ENCODE results near the gene NBEA.

The NBEA gene

DNA sequence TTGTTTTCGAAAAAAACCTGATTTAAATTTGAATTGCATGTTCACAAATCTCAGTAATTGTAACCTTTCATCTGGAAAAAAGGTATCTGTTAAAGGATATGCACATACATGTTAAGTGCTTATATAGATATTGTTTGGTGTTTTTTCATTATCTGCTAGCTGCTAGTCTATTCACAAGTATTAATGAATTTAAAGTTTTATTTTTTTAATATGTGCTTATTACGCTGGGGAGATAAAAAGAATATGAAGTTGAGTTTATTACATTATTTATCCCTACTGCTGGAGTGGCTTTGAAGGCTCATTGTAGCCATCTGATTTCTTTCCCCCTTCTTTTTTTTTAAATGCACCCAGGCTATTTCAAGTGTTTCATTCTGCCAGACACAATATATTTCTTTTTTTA, 538.3 kb downstream of the NBEA start:
- Histone ChIP-seq H3K27ac (ENCODE audit: insufficient read depth in 1 of 2, low read depth in 1 of 2, low read length in 2 of 2, poor library complexity in 1 of 2, severe bottlenecking in 2 of 2) (no peak overlapping the region), H3K9me3 (ENCODE audit: control extremely low read depth in 1 of 5, control insufficient read depth in 4 of 5, insufficient read depth in 2 of 5, low read depth in 1 of 5, low read length in 4 of 5) (no peaks in the 10 kb centered on the region), H3K4me3 (ENCODE audit: control insufficient read depth in 1 of 7, extremely low read depth in 1 of 7, insufficient read depth in 4 of 7, low read depth in 2 of 7, low read length in 6 of 7) (no peak overlapping the region), H3K4me1 (ENCODE audit: control extremely low read depth in 1 of 4, control insufficient read depth in 4 of 4, insufficient read depth in 4 of 4, low read length in 3 of 4) (peaks cover 3 to 20% (median 17%) of the 10 kb centered on the region in 4 experiments), H3K27me3 (replicated peaks in 2 of 5; ENCODE audit: control insufficient read depth in 4 of 5, insufficient read depth in 5 of 5, low read length in 4 of 5) (peaks cover 19 to 67% (median 38%) of the 10 kb centered on the region in 5 experiments), H3K36me3 (ENCODE audit: control insufficient read depth in 4 of 4, insufficient read depth in 4 of 4, low read length in 3 of 4) (no peaks in the 10 kb centered on the region)
- WGBS (ENCODE audit: insufficient coverage): no CpG with 5 or more reads among the region's 2 CpGs
- no peak for DNase-seq
- ChIA-PET CTCF (interaction anchor here (2.0 kb wide), 1 partner anchor 10 kb away, joined by 4 read pairs; no protein-coding TSS in a partner anchor), POLR2A (no interaction called here)

- no CpG with 5 or more reads among the region's 2 CpGs for WGBS (ENCODE audit: insufficient coverage)
- H3K4me3 ChIP-seq (ENCODE audit: control insufficient read depth in 1 of 7, extremely low read depth in 1 of 7, insufficient read depth in 4 of 7, low read depth in 2 of 7, low read length in 6 of 7): no peak overlapping the region
- CTCF ChIA-PET: no interaction called here
- no peaks in the 10 kb centered on the region for H3K36me3 ChIP-seq (ENCODE audit: control insufficient read depth in 4 of 4, insufficient read depth in 4 of 4, low read length in 3 of 4)
- peaks cover 11 to 52% (median 33%) of the 10 kb centered on the region in 5 experiments for H3K27me3 ChIP-seq (replicated peaks in 2 of 5; ENCODE audit: control insufficient read depth in 4 of 5, insufficient read depth in 5 of 5, low read length in 4 of 5)
- H3K4me1 ChIP-seq (ENCODE audit: control extremely low read depth in 1 of 4, control insufficient read depth in 4 of 4, insufficient read depth in 4 of 4, low read length in 3 of 4): peaks cover 0 to 7% (median 5%) of the 10 kb centered on the region in 4 experiments
- H3K27ac ChIP-seq (ENCODE audit: insufficient read depth in 1 of 2, low read depth in 1 of 2, low read length in 2 of 2, poor library complexity in 1 of 2, severe bottlenecking in 2 of 2): no peak overlapping the region
- no peaks in the 10 kb centered on the region for H3K9me3 ChIP-seq (ENCODE audit: control extremely low read depth in 1 of 5, control insufficient read depth in 4 of 5, insufficient read depth in 2 of 5, low read depth in 1 of 5, low read length in 4 of 5)
- POLR2A ChIA-PET: interaction anchor here (0.7 kb wide), 1 partner anchor 1706 kb away, joined by 3 read pairs; no protein-coding TSS in a partner anchor
- DNase-seq: no peak
Measured at GRCh38 chr13:35481777-35482176, 539.7 kb downstream of the NBEA start.

DNA sequence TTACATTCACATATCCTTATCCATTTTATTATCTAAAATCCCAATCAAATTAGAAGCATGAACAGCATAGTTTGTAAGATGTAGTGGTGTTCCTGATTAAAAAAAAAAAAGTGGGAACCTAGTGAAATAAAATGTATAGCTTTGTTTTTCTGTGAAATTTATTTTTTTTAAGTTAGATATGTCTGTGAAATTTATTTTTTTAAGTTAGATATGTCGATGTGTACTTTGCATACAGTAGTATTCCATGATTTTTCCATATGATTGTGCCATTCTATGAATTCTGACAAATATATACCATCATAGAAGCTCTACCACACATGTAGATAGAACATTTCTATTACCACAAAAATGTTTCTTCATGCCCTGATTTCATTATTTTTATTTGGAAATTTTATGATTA, 540.5 kb downstream of the NBEA start:
- WGBS (ENCODE audit: insufficient coverage): no CpG with 5 or more reads among the region's 1 CpG
- no peaks in the 10 kb centered on the region for H3K36me3 ChIP-seq (ENCODE audit: control insufficient read depth in 4 of 4, insufficient read depth in 4 of 4, low read length in 3 of 4)
- POLR2A ChIA-PET: interaction anchor here (0.7 kb wide), 1 partner anchor 1707 kb away, joined by 3 read pairs; no protein-coding TSS in a partner anchor
- H3K4me1 ChIP-seq (ENCODE audit: control extremely low read depth in 1 of 4, control insufficient read depth in 4 of 4, insufficient read depth in 4 of 4, low read length in 3 of 4): peaks cover 0 to 7% (median 5%) of the 10 kb centered on the region in 4 experiments
- H3K27me3 ChIP-seq (replicated peaks in 2 of 5; ENCODE audit: control insufficient read depth in 4 of 5, insufficient read depth in 5 of 5, low read length in 4 of 5): peaks cover 8 to 45% (median 25%) of the 10 kb centered on the region in 5 experiments
- no peak for DNase-seq
- no peak overlapping the region for H3K4me3 ChIP-seq (ENCODE audit: control insufficient read depth in 1 of 7, extremely low read depth in 1 of 7, insufficient read depth in 4 of 7, low read depth in 2 of 7, low read length in 6 of 7)
- no peak overlapping the region for H3K27ac ChIP-seq (ENCODE audit: insufficient read depth in 1 of 2, low read depth in 1 of 2, low read length in 2 of 2, poor library complexity in 1 of 2, severe bottlenecking in 2 of 2)
- H3K9me3 ChIP-seq (ENCODE audit: control extremely low read depth in 1 of 5, control insufficient read depth in 4 of 5, insufficient read depth in 2 of 5, low read depth in 1 of 5, low read length in 4 of 5): no peaks in the 10 kb centered on the region
- CTCF ChIA-PET: no interaction called here

- Histone ChIP-seq H3K27me3 (replicated peaks in 2 of 5; ENCODE audit: control insufficient read depth in 4 of 5, insufficient read depth in 5 of 5, low read length in 4 of 5) (peaks cover 5 to 33% (median 13%) of the 10 kb centered on the region in 5 experiments), H3K4me1 (ENCODE audit: control extremely low read depth in 1 of 4, control insufficient read depth in 4 of 4, insufficient read depth in 4 of 4, low read length in 3 of 4) (peaks cover 0 to under 1% (median under 1%) of the 10 kb centered on the region in 4 experiments), H3K9me3 (ENCODE audit: control extremely low read depth in 1 of 5, control insufficient read depth in 4 of 5, insufficient read depth in 2 of 5, low read depth in 1 of 5, low read length in 4 of 5) (no peaks in the 10 kb centered on the region), H3K4me3 (ENCODE audit: control insufficient read depth in 1 of 7, extremely low read depth in 1 of 7, insufficient read depth in 4 of 7, low read depth in 2 of 7, low read length in 6 of 7) (no peak overlapping the region), H3K27ac (ENCODE audit: insufficient read depth in 1 of 2, low read depth in 1 of 2, low read length in 2 of 2, poor library complexity in 1 of 2, severe bottlenecking in 2 of 2) (no peak overlapping the region), H3K36me3 (ENCODE audit: control insufficient read depth in 4 of 4, insufficient read depth in 4 of 4, low read length in 3 of 4) (no peaks in the 10 kb centered on the region)
- ChIA-PET CTCF (no interaction called here), POLR2A (no interaction called here)
- WGBS (ENCODE audit: insufficient coverage): 100% methylated on average over 1 of the region's 3 CpGs
- no peak for DNase-seq
Measured at GRCh38 chr13:35483761-35484160, 541.7 kb downstream of the NBEA start.

DNA sequence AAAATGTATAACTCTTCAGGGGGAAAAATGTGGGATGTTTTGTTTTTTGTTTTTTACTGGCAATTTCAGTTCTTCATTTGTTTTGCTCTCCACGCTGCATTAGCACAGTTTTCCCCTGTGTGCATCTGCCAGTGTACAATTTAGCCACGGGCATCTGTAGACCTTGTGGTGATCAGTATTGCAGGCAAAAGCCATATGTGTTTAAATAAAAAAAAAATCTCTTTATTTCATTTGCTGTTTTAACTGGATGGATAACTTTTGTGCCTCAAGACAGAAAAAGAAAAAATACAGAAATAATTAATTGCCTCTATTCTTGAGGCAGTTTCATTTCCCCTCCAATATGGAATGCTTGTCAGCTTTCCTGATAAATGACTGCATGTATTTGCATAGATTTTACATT, 542.3 kb downstream of the NBEA start:
- H3K36me3 ChIP-seq (ENCODE audit: control insufficient read depth in 4 of 4, insufficient read depth in 4 of 4, low read length in 3 of 4): no peaks in the 10 kb centered on the region
- CTCF ChIA-PET: interaction anchor here (0.6 kb wide), 1 partner anchor 653 kb away, joined by 3 read pairs; no protein-coding TSS in a partner anchor
- peaks cover 0 to 26% (median 7%) of the 10 kb centered on the region in 5 experiments for H3K27me3 ChIP-seq (replicated peaks in 2 of 5; ENCODE audit: control insufficient read depth in 4 of 5, insufficient read depth in 5 of 5, low read length in 4 of 5)
- no peak overlapping the region for H3K4me3 ChIP-seq (ENCODE audit: control insufficient read depth in 1 of 7, extremely low read depth in 1 of 7, insufficient read depth in 4 of 7, low read depth in 2 of 7, low read length in 6 of 7)
- no peaks in the 10 kb centered on the region for H3K4me1 ChIP-seq (ENCODE audit: control extremely low read depth in 1 of 4, control insufficient read depth in 4 of 4, insufficient read depth in 4 of 4, low read length in 3 of 4)
- POLR2A ChIA-PET: no interaction called here
- no peak overlapping the region for H3K27ac ChIP-seq (ENCODE audit: insufficient read depth in 1 of 2, low read depth in 1 of 2, low read length in 2 of 2, poor library complexity in 1 of 2, severe bottlenecking in 2 of 2)
- H3K9me3 ChIP-seq (ENCODE audit: control extremely low read depth in 1 of 5, control insufficient read depth in 4 of 5, insufficient read depth in 2 of 5, low read depth in 1 of 5, low read length in 4 of 5): no peaks in the 10 kb centered on the region
- DNase-seq: no peak
- WGBS (ENCODE audit: insufficient coverage): no CpG with 5 or more reads among the region's 2 CpGs

GRCh38 chr13:35485424-35485823, 543.4 kb downstream of the NBEA start:
- peaks cover 0 to 17% (median 2%) of the 10 kb centered on the region in 5 experiments for H3K27me3 ChIP-seq (replicated peaks in 2 of 5; ENCODE audit: control insufficient read depth in 4 of 5, insufficient read depth in 5 of 5, low read length in 4 of 5)
- H3K27ac ChIP-seq (ENCODE audit: insufficient read depth in 1 of 2, low read depth in 1 of 2, low read length in 2 of 2, poor library complexity in 1 of 2, severe bottlenecking in 2 of 2): no peak overlapping the region
- no peak overlapping the region for H3K4me3 ChIP-seq (ENCODE audit: control insufficient read depth in 1 of 7, extremely low read depth in 1 of 7, insufficient read depth in 4 of 7, low read depth in 2 of 7, low read length in 6 of 7)
- no peaks in the 10 kb centered on the region for H3K4me1 ChIP-seq (ENCODE audit: control extremely low read depth in 1 of 4, control insufficient read depth in 4 of 4, insufficient read depth in 4 of 4, low read length in 3 of 4)
- ChIA-PET CTCF (no interaction called here), POLR2A (no interaction called here)
- no peaks in the 10 kb centered on the region for H3K36me3 ChIP-seq (ENCODE audit: control insufficient read depth in 4 of 4, insufficient read depth in 4 of 4, low read length in 3 of 4)
- no peaks in the 10 kb centered on the region for H3K9me3 ChIP-seq (ENCODE audit: control extremely low read depth in 1 of 5, control insufficient read depth in 4 of 5, insufficient read depth in 2 of 5, low read depth in 1 of 5, low read length in 4 of 5)
- 100% methylated on average over 2 of the region's 3 CpGs for WGBS (ENCODE audit: insufficient coverage)
- no peak for DNase-seq

DNA sequence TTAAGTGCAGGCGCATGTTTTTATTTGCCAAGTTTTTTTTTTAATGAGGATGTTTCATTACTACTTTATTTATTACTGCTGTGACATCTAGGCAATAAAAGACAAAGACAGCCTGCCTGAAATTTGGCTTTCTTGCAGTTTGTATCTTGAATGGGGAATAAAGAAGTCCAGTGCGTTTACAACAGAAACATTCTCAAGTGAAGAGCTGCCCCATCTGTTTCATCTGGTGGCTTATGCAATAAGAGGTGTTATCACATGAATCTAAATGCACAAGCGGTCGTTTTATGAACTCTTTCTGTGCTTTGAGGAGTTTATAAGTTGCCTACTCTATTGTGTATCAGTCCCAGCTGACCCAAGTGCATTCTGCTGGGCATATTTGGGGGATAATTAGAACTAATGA, 547.0 kb downstream of the NBEA start:
- CTCF ChIA-PET: interaction anchor here (1.1 to 1.2 kb wide), 2 partner anchors 13 to 25 kb away, joined by 3 read pairs; partner anchors contain the start of gene MAB21L1
- no peak for DNase-seq
- Histone ChIP-seq H3K4me3 (ENCODE audit: control insufficient read depth in 1 of 7, extremely low read depth in 1 of 7, insufficient read depth in 4 of 7, low read depth in 2 of 7, low read length in 6 of 7) (no peak overlapping the region), H3K4me1 (ENCODE audit: control extremely low read depth in 1 of 4, control insufficient read depth in 4 of 4, insufficient read depth in 4 of 4, low read length in 3 of 4) (no peaks in the 10 kb centered on the region), H3K9me3 (ENCODE audit: control extremely low read depth in 1 of 5, control insufficient read depth in 4 of 5, insufficient read depth in 2 of 5, low read depth in 1 of 5, low read length in 4 of 5) (no peaks in the 10 kb centered on the region), H3K27ac (ENCODE audit: insufficient read depth in 1 of 2, low read depth in 1 of 2, low read length in 2 of 2, poor library complexity in 1 of 2, severe bottlenecking in 2 of 2) (no peak overlapping the region), H3K36me3 (ENCODE audit: control insufficient read depth in 4 of 4, insufficient read depth in 4 of 4, low read length in 3 of 4) (no peaks in the 10 kb centered on the region), H3K27me3 (replicated peaks in 2 of 5; ENCODE audit: control insufficient read depth in 4 of 5, insufficient read depth in 5 of 5, low read length in 4 of 5) (peaks cover 0 to 2% (median 0%) of the 10 kb centered on the region in 5 experiments)
- POLR2A ChIA-PET: no interaction called here
- WGBS (ENCODE audit: insufficient coverage): 94% methylated on average over 3 of the region's 4 CpGs

Data from common myeloid progenitor, CD34-positive (primary cell).